ENCODE data around the gene RNF115. TPM values are rescaled to one million over a fixed set of nuclear protein-coding genes. Genes with fewer than 3 reads are reported as not detected.

RNF115 gene
- total and polyA plus RNA-seq, 2 of the 8 experiments (the other 6 are each of a cell fraction or from before 2014, with no cell fraction given): 4.7 to 10.8 TPM

DNA sequence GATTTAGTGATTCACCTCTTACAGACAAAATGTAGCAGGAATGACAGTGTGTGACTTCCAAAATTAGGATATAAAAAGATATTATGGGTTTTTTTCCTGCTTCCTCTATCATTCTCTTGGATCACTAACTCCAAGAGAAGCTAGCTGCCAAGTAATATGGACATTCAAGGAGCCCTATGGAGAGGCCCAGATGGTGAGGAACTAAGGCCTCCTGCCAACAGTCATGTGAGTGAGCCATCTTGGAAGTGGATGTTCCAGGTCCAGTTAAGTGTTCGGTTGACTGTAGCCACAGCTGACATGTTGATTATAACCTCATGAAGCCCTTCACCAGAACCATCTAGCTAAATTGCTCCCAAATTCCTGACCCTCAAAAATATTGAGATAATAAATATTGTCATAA is 65.8 kb downstream of the RNF115 start:
- no peak overlapping the region for H2BK15ac ChIP-seq (ENCODE audit: low read length)
- H4K8ac ChIP-seq (ENCODE audit: extremely low read depth, insufficient read depth, low read length): no peak overlapping the region
- H3K4me2 ChIP-seq (ENCODE audit: insufficient read depth in 1 of 2, low read depth in 2 of 2, low read length in 2 of 2): no peak overlapping the region
- H3K27ac ChIP-seq (ENCODE audit: low read depth, low read length): no peak overlapping the region
- H3K18ac ChIP-seq (ENCODE audit: extremely low read depth, low read length): no peak overlapping the region
- no peak for TF ChIP-seq HDAC6 (IDR thresholded peaks at IDR 0.05; ENCODE audit: low read depth, low read length)
- TF ChIP-seq RFX5 (IDR thresholded peaks at IDR 0.05; ENCODE audit: borderline replicate concordance, low read depth, low read length): no peak
- TF ChIP-seq SUZ12 (IDR thresholded peaks at IDR 0.05; ENCODE audit: low read length): no peak
- TF ChIP-seq TAF7 (optimal IDR thresholded peaks at IDR 0.05; ENCODE audit: borderline replicate concordance, low read depth, low read length): no peak
- no peak for TF ChIP-seq CTBP2 (IDR thresholded peaks at IDR 0.05; ENCODE audit: borderline replicate concordance, insufficient read depth, insufficient read length, low read length)
- H3K79me2 ChIP-seq (ENCODE audit: control insufficient read depth in 1 of 2, insufficient read depth in 2 of 2, low read length in 2 of 2): no peaks in the 10 kb centered on the region
- no peak overlapping the region for H3K23ac ChIP-seq (ENCODE audit: insufficient read length)
- DNase-seq (ENCODE audit: low read depth in 1 of 2, low spot score in 2 of 2) (no peak), FAIRE-seq (no peak)
- no peak overlapping the region for H4K5ac ChIP-seq (ENCODE audit: insufficient read length, low read depth, low read length)
- H2BK5ac ChIP-seq (ENCODE audit: low read depth, low read length): no peak overlapping the region
- no peaks in the 10 kb centered on the region for H3K4me1 ChIP-seq (replicated peaks in 1 of 4; ENCODE audit: control insufficient read depth in 3 of 4, insufficient read depth in 4 of 4, low read length in 3 of 4)
- no peak overlapping the region for H2AFZ ChIP-seq (ENCODE audit: low read length)
- H2BK12ac ChIP-seq (ENCODE audit: low read depth, low read length): no peak overlapping the region
- 100% methylated on average over 1 of the region's 1 CpG; no CpG with 5 or more reads in 1 of the 2 experiments for WGBS, 2 experiments (ENCODE audit: extremely low coverage in 1 of 2, insufficient coverage in 1 of 2, insufficient read length in 1 of 2, insufficient replicate concordance in 2 of 2, low coverage in 1 of 2, low lambda C conversion rate in 2 of 2, missing lambda C conversion rate in 1 of 2)
- peaks cover 0 to 15% (median 3%) of the 10 kb centered on the region in 4 experiments; a peak in 3 of 8 replicates for H3K36me3 ChIP-seq (ENCODE audit: control insufficient read depth in 2 of 4, insufficient read depth in 4 of 4, low read length in 3 of 4)
- H3K23me2 ChIP-seq (ENCODE audit: low read depth, low read length): no peaks in the 10 kb centered on the region
- no peak overlapping the region for H2AK5ac ChIP-seq (ENCODE audit: low read depth, low read length)
- ChIA-PET POLR2A (ENCODE audit: partially characterized antibody) (no interaction called here), CTCF (ENCODE audit: partially characterized antibody) (interaction anchor here (1.0 to 1.2 kb wide), 4 partner anchors 9 to 134 kb away, joined by 3 read pairs; no protein-coding TSS in a partner anchor)
- no peaks in the 10 kb centered on the region for H4K20me1 ChIP-seq (replicated peaks in 1 of 2; ENCODE audit: control insufficient read depth in 1 of 2, insufficient read depth in 2 of 2, low read length in 2 of 2)
- H3K27me3 ChIP-seq (replicated peaks in 1 of 4; ENCODE audit: control insufficient read depth in 3 of 4, extremely low read depth in 1 of 4, insufficient read depth in 3 of 4, low read length in 3 of 4): no peaks in the 10 kb centered on the region
- H2BK20ac ChIP-seq (ENCODE audit: low read length): no peak overlapping the region
- H3K4me3 ChIP-seq (ENCODE audit: extremely low read depth in 1 of 4, insufficient read depth in 2 of 4, low read depth in 3 of 4, low read length in 4 of 4): no peak overlapping the region
- no peaks in the 10 kb centered on the region for H3K79me1 ChIP-seq (ENCODE audit: low read depth, low read length)
- H4K91ac ChIP-seq (replicated peaks; ENCODE audit: insufficient read length, low read length): no peak overlapping the region
- H3K4ac ChIP-seq (replicated peaks; ENCODE audit: insufficient read length, low read depth, low read length): no peak overlapping the region
- H3K9ac ChIP-seq (replicated peaks in 1 of 4; ENCODE audit: extremely low read depth in 1 of 4, low read depth in 3 of 4, low read length in 3 of 4): no peak overlapping the region
- H3K56ac ChIP-seq (replicated peaks; ENCODE audit: insufficient read length, low read depth, low read length): no peak overlapping the region
- no peak overlapping the region for H2BK120ac ChIP-seq (replicated peaks; ENCODE audit: low read depth, low read length)
- H3K9me3 ChIP-seq (ENCODE audit: insufficient read depth in 2 of 2, low read depth in 1 of 2, low read length in 1 of 2): peaks cover 5 to 20% of the 10 kb centered on the region in 2 experiments; a peak in 2 of 4 replicates
- no peak overlapping the region for H3K14ac ChIP-seq (ENCODE audit: insufficient read length)

Data from H1 (cell line).